ENCODE data around the gene WDR76.

Gene WDR76

GRCh38 chr15:43826508-43827341 lies at the start of gene WDR76:
Gene WDR76 (plus strand): TSS chr15:43827002. CDS start chr15:43827033, 31 bp downstream.
- H3K27ac ChIP-seq (ENCODE audit: low read depth, low read length): peak within 1 kb of the TSS; percentile 61
- no peaks in the 10 kb centered on the region for H3K27me3 ChIP-seq (ENCODE audit: control insufficient read depth, insufficient read depth, low read length)
- no peaks in the 10 kb centered on the region for H3K36me3 ChIP-seq (ENCODE audit: control insufficient read depth, insufficient read depth, low read length)
- peak within 1 kb of the TSS; percentile 87 for H3K4me3 ChIP-seq (ENCODE audit: low read length)
- peak within 1 kb of the TSS; percentile 73 for H3K9ac ChIP-seq (ENCODE audit: low read length)
- no peaks in the 10 kb centered on the region for H3K4me1 ChIP-seq (ENCODE audit: control insufficient read depth, insufficient read depth, low read length)

GRCh38 chr15:43777267-43777914 lies 49.4 kb upstream of the WDR76 start:
- peaks cover 6% of the 10 kb centered on the region for H3K36me3 ChIP-seq (ENCODE audit: control insufficient read depth, insufficient read depth, low read length)
- no peaks in the 10 kb centered on the region for H3K4me1 ChIP-seq (ENCODE audit: control insufficient read depth, insufficient read depth, low read length)
- peak overlapping the region; percentile 74 for H3K27ac ChIP-seq (ENCODE audit: low read depth, low read length)
- H3K27me3 ChIP-seq (ENCODE audit: control insufficient read depth, insufficient read depth, low read length): no peaks in the 10 kb centered on the region
- peak overlapping the region; percentile 80 for H3K4me3 ChIP-seq (ENCODE audit: low read length)
- H3K9ac ChIP-seq (ENCODE audit: low read length): peak overlapping the region; percentile 51

- no peak overlapping the region for H3K27ac ChIP-seq (ENCODE audit: low read depth, low read length)
- no peaks in the 10 kb centered on the region for H3K27me3 ChIP-seq (ENCODE audit: control insufficient read depth, insufficient read depth, low read length)
Observed at GRCh38 chr15:43779016-43779415, 47.8 kb upstream of the WDR76 start.

GRCh38 chr15:43789409-43789808 lies 37.4 kb upstream of the WDR76 start:
- Histone ChIP-seq H3K4me1 (ENCODE audit: control insufficient read depth, insufficient read depth, low read length) (peaks cover 8% of the 10 kb centered on the region), H3K27ac (ENCODE audit: low read depth, low read length) (no peak overlapping the region), H3K27me3 (ENCODE audit: control insufficient read depth, insufficient read depth, low read length) (no peaks in the 10 kb centered on the region), H3K9ac (ENCODE audit: low read length) (no peak overlapping the region), H3K4me3 (ENCODE audit: low read length) (no peak overlapping the region), H3K36me3 (ENCODE audit: control insufficient read depth, insufficient read depth, low read length) (peaks cover 4% of the 10 kb centered on the region)

More at GRCh38 chr15:43779016-43779415, 47.8 kb upstream of the WDR76 start:
- Histone ChIP-seq H3K36me3 (ENCODE audit: control insufficient read depth, insufficient read depth, low read length) (peaks cover 4% of the 10 kb centered on the region), H3K4me3 (ENCODE audit: low read length) (no peak overlapping the region), H3K9ac (ENCODE audit: low read length) (no peak overlapping the region), H3K4me1 (ENCODE audit: control insufficient read depth, insufficient read depth, low read length) (no peaks in the 10 kb centered on the region)

GRCh38 chr15:43791993-43792760 lies 34.6 kb upstream of the WDR76 start, which contains the start of gene SERF2:
Gene SERF2 (plus strand): TSS chr15:43792320. CDS start chr15:43792377, 57 bp downstream.
- peak within 1 kb of the TSS; percentile 93 for H3K27ac ChIP-seq (ENCODE audit: low read depth, low read length)
- peaks cover 13% of the 10 kb centered on the region for H3K4me1 ChIP-seq (ENCODE audit: control insufficient read depth, insufficient read depth, low read length)

GRCh38 chr15:43792761-43793476 lies 33.9 kb upstream of the WDR76 start:
- peaks cover 13% of the 10 kb centered on the region for H3K4me1 ChIP-seq (ENCODE audit: control insufficient read depth, insufficient read depth, low read length)
- H3K36me3 ChIP-seq (ENCODE audit: control insufficient read depth, insufficient read depth, low read length): peaks cover 13% of the 10 kb centered on the region
- peak overlapping the region; percentile 99 for H3K9ac ChIP-seq (ENCODE audit: low read length)
- H3K27ac ChIP-seq (ENCODE audit: low read depth, low read length): peak overlapping the region; percentile 93
- H3K4me3 ChIP-seq (ENCODE audit: low read length): peak overlapping the region; percentile 76
- H3K27me3 ChIP-seq (ENCODE audit: control insufficient read depth, insufficient read depth, low read length): no peaks in the 10 kb centered on the region

More at GRCh38 chr15:43791993-43792760, 34.6 kb upstream of the WDR76 start, which contains the start of gene SERF2:
- Histone ChIP-seq H3K27me3 (ENCODE audit: control insufficient read depth, insufficient read depth, low read length) (no peaks in the 10 kb centered on the region), H3K36me3 (ENCODE audit: control insufficient read depth, insufficient read depth, low read length) (peaks cover 13% of the 10 kb centered on the region), H3K4me3 (ENCODE audit: low read length) (peak within 1 kb of the TSS; percentile 76), H3K9ac (ENCODE audit: low read length) (peak within 1 kb of the TSS; percentile 99)

GRCh38 chr15:43793647-43794046 lies 33.2 kb upstream of the WDR76 start:
- H3K4me1 ChIP-seq (ENCODE audit: control insufficient read depth, insufficient read depth, low read length): peaks cover 13% of the 10 kb centered on the region
- no peak overlapping the region for H3K9ac ChIP-seq (ENCODE audit: low read length)
- peak overlapping the region; percentile 76 for H3K4me3 ChIP-seq (ENCODE audit: low read length)
- no peak overlapping the region for H3K27ac ChIP-seq (ENCODE audit: low read depth, low read length)
- H3K27me3 ChIP-seq (ENCODE audit: control insufficient read depth, insufficient read depth, low read length): no peaks in the 10 kb centered on the region
- H3K36me3 ChIP-seq (ENCODE audit: control insufficient read depth, insufficient read depth, low read length): peaks cover 13% of the 10 kb centered on the region

- Histone ChIP-seq H3K27ac (ENCODE audit: low read depth, low read length) (no peak overlapping the region), H3K36me3 (ENCODE audit: control insufficient read depth, insufficient read depth, low read length) (peaks cover 16% of the 10 kb centered on the region), H3K9ac (ENCODE audit: low read length) (no peak overlapping the region), H3K27me3 (ENCODE audit: control insufficient read depth, insufficient read depth, low read length) (no peaks in the 10 kb centered on the region), H3K4me1 (ENCODE audit: control insufficient read depth, insufficient read depth, low read length) (peaks cover 13% of the 10 kb centered on the region), H3K4me3 (ENCODE audit: low read length) (no peak overlapping the region)
Observed at GRCh38 chr15:43794269-43795037, 32.3 kb upstream of the WDR76 start.

- Histone ChIP-seq H3K9ac (ENCODE audit: low read length) (no peak overlapping the region), H3K4me3 (ENCODE audit: low read length) (no peak overlapping the region), H3K27me3 (ENCODE audit: control insufficient read depth, insufficient read depth, low read length) (no peaks in the 10 kb centered on the region), H3K36me3 (ENCODE audit: control insufficient read depth, insufficient read depth, low read length) (peaks cover 16% of the 10 kb centered on the region), H3K4me1 (ENCODE audit: control insufficient read depth, insufficient read depth, low read length) (peaks cover 19% of the 10 kb centered on the region), H3K27ac (ENCODE audit: low read depth, low read length) (no peak overlapping the region)
Observed at GRCh38 chr15:43795197-43795596, 31.6 kb upstream of the WDR76 start.

GRCh38 chr15:43795997-43796396 lies 30.8 kb upstream of the WDR76 start:
- no peak overlapping the region for H3K27ac ChIP-seq (ENCODE audit: low read depth, low read length)

GRCh38 chr15:43796566-43796965 lies 30.2 kb upstream of the WDR76 start:
- Histone ChIP-seq H3K4me1 (ENCODE audit: control insufficient read depth, insufficient read depth, low read length) (peaks cover 25% of the 10 kb centered on the region), H3K36me3 (ENCODE audit: control insufficient read depth, insufficient read depth, low read length) (peaks cover 16% of the 10 kb centered on the region), H3K27ac (ENCODE audit: low read depth, low read length) (no peak overlapping the region), H3K27me3 (ENCODE audit: control insufficient read depth, insufficient read depth, low read length) (no peaks in the 10 kb centered on the region), H3K4me3 (ENCODE audit: low read length) (no peak overlapping the region), H3K9ac (ENCODE audit: low read length) (no peak overlapping the region)

More at GRCh38 chr15:43795997-43796396, 30.8 kb upstream of the WDR76 start:
- Histone ChIP-seq H3K27me3 (ENCODE audit: control insufficient read depth, insufficient read depth, low read length) (no peaks in the 10 kb centered on the region), H3K4me3 (ENCODE audit: low read length) (no peak overlapping the region), H3K36me3 (ENCODE audit: control insufficient read depth, insufficient read depth, low read length) (peaks cover 16% of the 10 kb centered on the region), H3K4me1 (ENCODE audit: control insufficient read depth, insufficient read depth, low read length) (peaks cover 20% of the 10 kb centered on the region), H3K9ac (ENCODE audit: low read length) (no peak overlapping the region)
